HG03575 (cell line): Measurements from ENCODE around the gene GATM.

Source experiments
- ATAC-seq: cut with Tn5 transposase; IDR thresholded peaks from one replicate; pipeline ENCODE4 v1.9.1; 2021; ENCODE audit not compliant: unreplicated experiment, insufficient number of reproducible peaks, low FRiP score; ENCODE audit errors: extremely low read depth

Gene GATM

GRCh38 chr15:45363334-45363733, 15.0 kb downstream of the GATM start:
- no peak for ATAC-seq

GRCh38 chr15:45362419-45362818, 15.9 kb downstream of the GATM start:
- ATAC-seq: no peak

- no peak for ATAC-seq
Measured at GRCh38 chr15:45361878-45362277, 16.5 kb downstream of the GATM start.

GRCh38 chr15:45355860-45356259, 22.5 kb downstream of the GATM start:
- no peak for ATAC-seq

GRCh38 chr15:45354711-45355110, 23.6 kb downstream of the GATM start:
- no peak for ATAC-seq

DNA sequence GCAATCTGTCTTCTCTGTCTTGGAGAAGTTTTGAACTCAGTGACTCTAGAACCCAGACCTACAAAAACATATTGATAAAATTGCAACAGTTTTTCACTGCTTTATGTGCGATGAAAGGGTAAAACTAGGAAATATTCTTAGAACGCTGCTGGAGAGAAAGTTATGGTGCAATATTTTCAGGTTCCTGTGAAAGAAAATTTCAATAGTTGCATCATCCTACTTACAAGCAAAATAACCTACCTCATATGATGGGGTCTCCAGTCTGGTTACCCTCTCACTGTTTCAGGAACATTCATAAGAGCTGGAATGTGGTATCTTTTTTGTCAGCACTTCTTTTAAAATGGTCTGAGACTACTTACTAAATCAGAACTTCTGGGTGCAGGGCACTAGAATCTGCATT, 27.1 kb downstream of the GATM start:
- ATAC-seq: no peak

- ATAC-seq: no peak
Measured at GRCh38 chr15:45349623-45350022, 28.7 kb downstream of the GATM start.

DNA sequence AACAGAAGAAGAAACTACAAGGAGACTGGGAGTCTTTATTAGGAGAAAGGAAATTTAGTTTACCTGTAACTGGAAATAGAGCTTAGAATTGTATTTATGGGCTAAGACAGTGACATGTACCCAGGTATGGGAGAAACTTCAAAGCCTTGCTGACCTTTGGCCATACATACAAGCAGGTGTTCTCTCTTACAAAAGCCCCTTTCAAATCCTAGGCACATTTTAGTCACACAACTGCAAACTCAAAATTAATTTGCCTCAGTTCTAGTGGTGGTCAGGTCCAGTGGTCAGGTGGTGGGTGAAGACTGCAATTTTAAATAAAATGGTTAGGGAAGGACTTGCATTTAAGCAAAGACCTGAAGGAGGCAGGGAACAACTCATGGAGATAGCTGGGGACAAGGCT, 30.4 kb downstream of the GATM start:
- ATAC-seq: no peak

- ATAC-seq: no peak
Measured at GRCh38 chr15:45347033-45347432, 31.3 kb downstream of the GATM start.

DNA sequence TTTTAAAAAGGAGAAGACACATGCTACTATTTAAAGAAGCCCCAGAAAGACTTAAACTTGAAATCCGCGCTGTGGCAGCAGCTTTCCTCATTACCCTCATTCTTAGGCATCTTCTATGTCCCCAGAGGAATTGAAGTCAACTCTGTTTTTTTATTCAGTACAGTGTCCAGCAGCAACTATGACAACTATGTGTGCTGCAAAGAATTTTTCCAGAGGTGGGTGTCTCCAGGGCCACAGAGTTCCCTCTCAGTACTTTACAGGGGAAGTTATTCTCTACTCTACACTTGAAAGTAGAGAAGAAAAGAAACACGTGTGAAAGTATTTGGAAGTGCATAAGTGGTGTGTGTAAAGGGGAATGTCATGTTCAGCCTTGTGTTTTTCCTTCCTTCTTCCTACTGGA, 32.0 kb downstream of the GATM start:
- no peak for ATAC-seq

DNA sequence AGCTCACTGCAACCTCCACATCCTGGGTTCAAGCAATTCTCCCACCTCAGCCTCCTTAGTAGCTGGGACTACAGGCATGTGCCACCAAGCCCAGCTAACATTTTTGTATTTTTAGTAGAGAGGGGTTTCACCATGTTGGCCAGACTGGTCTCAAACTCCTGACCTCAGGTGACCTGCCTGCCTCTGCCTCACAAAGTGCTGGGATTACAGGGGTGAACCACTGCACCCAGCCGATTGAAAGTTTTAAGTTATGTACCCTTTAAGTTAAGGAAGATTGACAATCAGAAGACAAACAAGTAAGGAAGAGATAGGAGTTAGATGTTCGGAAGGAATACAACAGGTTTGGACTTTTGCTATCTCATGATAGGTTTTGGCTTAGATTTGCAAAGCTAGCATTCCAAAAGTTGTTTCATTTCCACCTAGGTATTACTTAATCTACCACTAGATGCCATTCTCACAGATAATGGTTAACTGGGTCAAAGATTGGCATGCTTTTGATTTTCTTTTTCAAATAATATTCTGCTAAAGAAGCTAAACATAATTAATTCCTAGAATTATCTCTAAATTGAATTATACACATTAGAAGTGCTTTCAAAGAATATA, 35.0 kb downstream of the GATM start:
- ATAC-seq: no peak

DNA sequence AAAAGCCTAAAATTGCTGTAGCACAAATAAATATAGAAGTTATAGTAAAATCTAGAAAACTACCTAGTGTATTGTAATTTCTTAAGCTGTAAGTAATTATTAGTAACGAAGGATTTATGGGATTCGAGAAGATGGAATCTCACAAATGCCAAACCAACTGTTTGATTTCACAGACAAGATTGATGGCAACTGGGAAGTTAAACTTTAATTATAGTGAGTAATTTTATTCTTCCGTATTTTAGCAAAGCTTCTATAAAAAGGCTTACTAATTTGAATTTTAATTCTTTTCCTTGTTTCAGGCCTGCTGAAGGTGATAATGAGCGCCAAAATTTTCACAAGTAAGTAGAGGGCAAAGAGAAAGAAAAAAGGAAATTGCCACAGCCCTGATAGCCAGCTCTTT, 36.6 kb downstream of the GATM start:
- ATAC-seq: no peak

- ATAC-seq: no peak
Measured at GRCh38 chr15:45340429-45340828, 37.9 kb downstream of the GATM start.

DNA sequence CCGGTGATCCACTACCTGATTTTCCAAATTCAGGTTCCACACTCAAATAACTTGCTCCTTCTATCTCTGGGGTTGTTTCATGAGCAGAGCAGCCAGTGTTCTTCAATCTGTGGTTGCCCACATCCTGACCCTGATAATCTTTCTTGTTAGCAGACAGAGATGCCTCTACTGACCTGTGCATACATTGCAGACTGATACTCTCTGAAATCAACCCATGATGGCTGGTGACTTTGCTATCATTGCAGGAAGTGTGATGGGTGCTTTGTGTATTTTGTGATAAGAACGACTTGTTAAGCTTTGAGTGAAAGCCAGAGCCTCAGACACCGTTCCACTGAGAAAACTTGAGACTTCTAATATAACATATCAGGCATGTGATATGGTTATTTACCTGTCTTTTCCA, 39.9 kb downstream of the GATM start:
- ATAC-seq: no peak

DNA sequence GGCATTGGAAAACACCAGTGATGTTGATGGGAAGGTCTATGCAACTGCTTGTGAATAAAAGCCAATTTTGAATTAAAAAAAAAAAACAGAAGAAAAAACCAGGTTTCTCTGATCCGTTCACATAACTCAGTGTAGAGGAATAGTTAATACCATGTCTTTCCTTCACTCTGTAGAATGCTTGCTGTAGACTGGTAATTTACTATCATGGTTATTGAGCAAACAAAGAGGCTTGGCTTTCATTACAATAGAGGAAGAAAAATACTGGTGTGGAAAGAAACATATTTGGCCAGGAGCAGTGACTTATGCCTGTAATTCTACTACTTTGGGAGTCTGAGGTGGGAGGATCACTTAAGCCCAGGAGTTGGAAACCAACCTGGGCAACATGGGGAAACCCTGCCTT, 41.1 kb downstream of the GATM start:
- no peak for ATAC-seq

DNA sequence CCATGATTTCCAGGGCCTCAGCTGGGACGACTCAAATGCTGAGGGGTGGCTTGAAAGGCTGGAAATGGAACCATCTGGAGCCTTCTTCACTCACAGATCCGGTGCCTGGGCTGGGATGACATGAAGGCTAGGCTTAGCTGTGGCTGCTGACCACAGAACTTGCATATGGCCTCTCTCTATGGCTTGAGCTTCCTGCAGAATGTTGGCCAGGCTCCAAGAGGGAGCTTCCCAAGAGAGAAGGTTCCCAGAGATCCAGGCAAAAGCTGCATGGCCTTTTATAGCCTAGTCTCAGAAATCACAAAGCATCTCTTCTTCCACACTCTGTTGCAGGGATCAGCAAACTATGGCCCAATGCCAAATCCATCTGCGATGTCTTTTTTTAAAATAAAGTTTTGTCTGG, 44.8 kb downstream of the GATM start:
- ATAC-seq: no peak

DNA sequence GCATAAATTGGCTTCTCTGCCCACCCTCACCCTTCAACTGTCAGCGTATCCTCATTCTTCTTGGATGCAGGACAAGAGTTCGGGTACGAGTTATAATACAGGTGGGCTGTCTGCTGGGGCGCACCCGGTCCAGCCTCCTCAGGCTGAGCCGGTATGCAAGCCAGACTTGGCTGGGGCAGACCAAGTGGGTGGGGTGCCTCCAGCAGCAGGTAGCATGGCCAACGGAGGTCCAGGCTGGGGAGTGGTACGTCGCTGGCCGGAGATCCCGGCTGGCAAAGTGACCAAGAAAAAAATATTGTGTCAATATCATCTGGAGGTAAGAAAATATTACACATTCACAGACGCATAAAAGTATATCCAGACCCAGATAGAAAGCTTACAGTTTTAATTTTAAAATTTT, 45.6 kb downstream of the GATM start:
- no peak for ATAC-seq

- no peak for ATAC-seq
Measured at GRCh38 chr15:45331972-45332371, 46.4 kb downstream of the GATM start.

GRCh38 chr15:45328663-45329062, 49.7 kb downstream of the GATM start:
- no peak for ATAC-seq

DNA sequence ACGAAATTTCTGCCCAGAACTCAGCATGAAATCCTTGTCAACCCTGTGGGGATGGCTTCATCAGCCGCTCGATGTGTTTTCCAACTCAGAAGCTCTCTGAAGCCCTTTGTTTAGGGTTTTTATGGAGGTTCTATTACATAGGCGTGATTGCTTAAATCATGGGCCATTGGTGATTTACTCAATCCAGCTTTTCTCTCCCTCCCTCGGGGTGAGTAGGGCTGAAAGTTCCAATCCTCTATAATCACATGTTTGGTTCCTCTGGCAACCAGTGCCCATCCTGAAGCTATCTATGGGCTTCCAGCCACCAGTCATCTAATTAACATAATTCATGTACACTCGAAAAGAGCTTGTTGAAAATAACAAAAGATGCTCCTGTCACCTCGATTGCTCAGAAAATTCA, 51.6 kb downstream of the GATM start:
- ATAC-seq: no peak

GRCh38 chr15:45326280-45326679, 52.1 kb downstream of the GATM start:
- no peak for ATAC-seq
